Ectodermal cell (in vitro differentiated cells): ENCODE results near the gene HAAO.

ENCODE experiments used
- H3K27ac ChIP-seq: 2 replicates; pipeline ENCODE4 v1.7.0; 2013; ENCODE audit warnings: mild to moderate bottlenecking, low read depth, low read length; ENCODE audit not compliant: insufficient read depth, poor library complexity, severe bottlenecking
- H3K27me3 ChIP-seq: 2 replicates; pipeline ENCODE4 v1.7.0; 2013; ENCODE audit warnings: mild to moderate bottlenecking, low read length; ENCODE audit not compliant: insufficient read depth, control insufficient read depth, poor library complexity, severe bottlenecking
- H3K36me3 ChIP-seq: one replicate; pipeline ENCODE4 v1.7.0; 2013; ENCODE audit warnings: low read length; ENCODE audit not compliant: control insufficient read depth, insufficient read depth
- H3K4me1 ChIP-seq: one replicate; pipeline ENCODE4 v1.7.0; 2013; ENCODE audit warnings: low read length; ENCODE audit not compliant: control insufficient read depth, insufficient read depth
- H3K4me3 ChIP-seq: 2 replicates; pipeline ENCODE4 v1.7.0; 2013; ENCODE audit warnings: low read depth, low read length, control low read depth; ENCODE audit not compliant: insufficient read depth
- H3K9me3 ChIP-seq: 2 replicates; pipeline ENCODE4 v1.7.0; 2013; ENCODE audit warnings: mild to moderate bottlenecking, low read length, moderate library complexity; ENCODE audit not compliant: control insufficient read depth
- WGBS, 2 experiments: methylation state at CpG; one replicate each; pipeline ENCODE4 v1.1.7; 2013; ENCODE audit warnings: missing lambda C conversion rate in 2 of 2; 5-methylcytosine and 5-hydroxymethylcytosine counted together

HAAO gene

GRCh38 chr2:42768706-42769256, 23.6 kb downstream of the HAAO start:
- H3K36me3 ChIP-seq, result no peaks in the 10 kb centered on the region
- peaks cover 7% of the 10 kb centered on the region for H3K4me1 ChIP-seq
- WGBS, 2 experiments, result 59 to 63% methylated on average over 3 of the region's 3 CpGs
- H3K27me3 ChIP-seq, result no peaks in the 10 kb centered on the region
- no peak overlapping the region for H3K4me3 ChIP-seq
- H3K27ac ChIP-seq, result no peak overlapping the region
- no peaks in the 10 kb centered on the region for H3K9me3 ChIP-seq

GRCh38 chr2:42767899-42768705, 24.3 kb downstream of the HAAO start:
- no peak overlapping the region for H3K27ac ChIP-seq
- no peaks in the 10 kb centered on the region for H3K27me3 ChIP-seq
- 90 to 93% methylated on average over 14 of the region's 14 CpGs for WGBS, 2 experiments
- peaks cover 7% of the 10 kb centered on the region for H3K4me1 ChIP-seq
- no peaks in the 10 kb centered on the region for H3K9me3 ChIP-seq
- H3K36me3 ChIP-seq, result no peaks in the 10 kb centered on the region
- no peak overlapping the region for H3K4me3 ChIP-seq

GRCh38 chr2:42767080-42767898, 25.1 kb downstream of the HAAO start:
- Histone ChIP-seq H3K27ac (no peak overlapping the region), H3K4me3 (no peak overlapping the region), H3K27me3 (no peaks in the 10 kb centered on the region), H3K9me3 (no peaks in the 10 kb centered on the region), H3K4me1 (peaks cover 7% of the 10 kb centered on the region), H3K36me3 (no peaks in the 10 kb centered on the region)
- WGBS, 2 experiments, result 93% methylated on average over 16 of the region's 16 CpGs

- H3K36me3 ChIP-seq, result no peaks in the 10 kb centered on the region
- peaks cover 7% of the 10 kb centered on the region for H3K4me1 ChIP-seq
- H3K4me3 ChIP-seq, result no peak overlapping the region
- H3K9me3 ChIP-seq, result no peaks in the 10 kb centered on the region
- no peak overlapping the region for H3K27ac ChIP-seq
- no peaks in the 10 kb centered on the region for H3K27me3 ChIP-seq
- 94 to 96% methylated on average over 9 of the region's 9 CpGs for WGBS, 2 experiments
Observed at GRCh38 chr2:42765686-42766085, 26.7 kb downstream of the HAAO start.

- WGBS, 2 experiments, result 94 to 96% methylated on average over 2 of the region's 2 CpGs
- H3K36me3 ChIP-seq, result no peaks in the 10 kb centered on the region
- no peak overlapping the region for H3K4me3 ChIP-seq
- H3K27me3 ChIP-seq, result no peaks in the 10 kb centered on the region
- no peaks in the 10 kb centered on the region for H3K9me3 ChIP-seq
- no peak overlapping the region for H3K27ac ChIP-seq
- H3K4me1 ChIP-seq, result peaks cover 7% of the 10 kb centered on the region
Observed at GRCh38 chr2:42764901-42765300, 27.5 kb downstream of the HAAO start.

- WGBS, 2 experiments, result 84 to 91% methylated on average over 5 of the region's 5 CpGs
- no peaks in the 10 kb centered on the region for H3K9me3 ChIP-seq
- H3K27ac ChIP-seq, result no peak within 1 kb of the TSS
- H3K27me3 ChIP-seq, result no peaks in the 10 kb centered on the region
- peaks cover 7% of the 10 kb centered on the region for H3K4me1 ChIP-seq
- no peaks in the 10 kb centered on the region for H3K36me3 ChIP-seq
- H3K4me3 ChIP-seq, result no peak within 1 kb of the TSS
Observed at GRCh38 chr2:42764096-42764495, 28.3 kb downstream of the HAAO start, which contains the start of gene OXER1. TSS of gene OXER1 (minus strand) at chr2:42764135. CDS start at chr2:42764062, 73 bp downstream.

GRCh38 chr2:42762823-42763804, 29.3 kb downstream of the HAAO start:
- H3K27me3 ChIP-seq, result no peaks in the 10 kb centered on the region
- H3K9me3 ChIP-seq, result no peaks in the 10 kb centered on the region
- no peak overlapping the region for H3K4me3 ChIP-seq
- no peaks in the 10 kb centered on the region for H3K36me3 ChIP-seq
- H3K4me1 ChIP-seq, result peaks cover 7% of the 10 kb centered on the region
- WGBS, 2 experiments, result 96 to 97% methylated on average over 45 of the region's 45 CpGs
- H3K27ac ChIP-seq, result no peak overlapping the region

- no peaks in the 10 kb centered on the region for H3K27me3 ChIP-seq
- no peaks in the 10 kb centered on the region for H3K36me3 ChIP-seq
- peaks cover 7% of the 10 kb centered on the region for H3K4me1 ChIP-seq
- no peak overlapping the region for H3K4me3 ChIP-seq
- H3K9me3 ChIP-seq, result no peaks in the 10 kb centered on the region
- no peak overlapping the region for H3K27ac ChIP-seq
- 92 to 94% methylated on average over 5 of the region's 5 CpGs for WGBS, 2 experiments
Observed at GRCh38 chr2:42762155-42762554, 30.2 kb downstream of the HAAO start.

GRCh38 chr2:42761554-42761953, 30.8 kb downstream of the HAAO start:
- no peaks in the 10 kb centered on the region for H3K27me3 ChIP-seq
- H3K36me3 ChIP-seq, result no peaks in the 10 kb centered on the region
- peaks cover 7% of the 10 kb centered on the region for H3K4me1 ChIP-seq
- H3K4me3 ChIP-seq, result no peak overlapping the region
- WGBS, 2 experiments, result 91 to 95% methylated on average over 9 of the region's 9 CpGs
- no peak overlapping the region for H3K27ac ChIP-seq
- no peaks in the 10 kb centered on the region for H3K9me3 ChIP-seq
